ENCODE measurements around the gene RPS26. TPM values are rescaled to one million over a fixed set of nuclear protein-coding genes. Genes with fewer than 3 reads are reported as not detected.

The RPS26 gene
- total and polyA plus RNA-seq, 2 of the 13 experiments (the other 11 are each of a cell fraction or from before 2014, with no cell fraction given) = 150 to 421 TPM

- TF ChIP-seq CHCHD3 (CRISPR knock-in tag; IDR thresholded peaks at IDR 0.05) (no peak), PREB (CRISPR knock-in tag; IDR thresholded peaks at IDR 0.05) (no peak), ZNF326 (CRISPR knock-in tag; IDR thresholded peaks at IDR 0.05; ENCODE audit: borderline replicate concordance) (no peak), KLF12 (CRISPR knock-in tag; IDR thresholded peaks at IDR 0.05; ENCODE audit: borderline replicate concordance) (no peak), ZSCAN9 (CRISPR knock-in tag; IDR thresholded peaks at IDR 0.05; ENCODE audit: borderline replicate concordance) (no peak), LCORL (IDR thresholded peaks at IDR 0.05) (peak; percentile 72; the same call in 1 of the 2 replicates), LCORL (CRISPR knock-in tag; IDR thresholded peaks at IDR 0.05) (peak; percentile 100), ZSCAN21 (CRISPR knock-in tag; IDR thresholded peaks at IDR 0.05; ENCODE audit: borderline replicate concordance) (peak; percentile 59), ZNF724P (CRISPR knock-in tag; IDR thresholded peaks at IDR 0.05; ENCODE audit: borderline replicate concordance) (no peak), CENPBD1 (CRISPR knock-in tag; IDR thresholded peaks at IDR 0.05; ENCODE audit: borderline replicate concordance, low read depth) (no peak), CREM (IDR thresholded peaks at IDR 0.05) (peak; percentile 19; the same call in 1 of the 2 replicates), CREM (CRISPR knock-in tag; IDR thresholded peaks at IDR 0.05) (no peak), KAT7 (CRISPR knock-in tag; IDR thresholded peaks at IDR 0.05; ENCODE audit: borderline replicate concordance) (peak; percentile 78), FOXA1 (IDR thresholded peaks at IDR 0.05) (no peak), FOXA1 (CRISPR knock-in tag; IDR thresholded peaks at IDR 0.05) (0 out of 2 replicates have a peak, but pooled peaks have one; percentile 6), ZNF605 (CRISPR knock-in tag; IDR thresholded peaks at IDR 0.05) (no peak), ZNF792 (CRISPR knock-in tag; IDR thresholded peaks at IDR 0.05) (peak; percentile 21; the same call in 1 of the 2 replicates), NR2C2 (CRISPR knock-in tag; IDR thresholded peaks at IDR 0.05; ENCODE audit: borderline replicate concordance) (no peak), HOXA5 (CRISPR knock-in tag; IDR thresholded peaks at IDR 0.05) (no peak), RNF2 (conservative IDR thresholded peaks at IDR 0.05; ENCODE audit: low read depth) (no peak), ATF6 (CRISPR knock-in tag; conservative IDR thresholded peaks at IDR 0.05) (no peak), THAP9 (CRISPR knock-in tag; IDR thresholded peaks at IDR 0.05; ENCODE audit: borderline replicate concordance) (peak; percentile 61; the same call in 1 of the 2 replicates), ARID2 (CRISPR knock-in tag; IDR thresholded peaks at IDR 0.05; ENCODE audit: borderline replicate concordance) (no peak), ZNF251 (CRISPR knock-in tag; IDR thresholded peaks at IDR 0.05) (no peak), SALL2 (CRISPR knock-in tag; IDR thresholded peaks at IDR 0.05) (peak; percentile 59; the same call in 1 of the 2 replicates)
Observed at GRCh38 chr12:56078931-56079722, 37.4 kb downstream of the RPS26 start (continued).
